Tibial nerve (tissue), 4 donors: Measurements from ENCODE around the gene TTC31.

ENCODE experiments used
- CTCF ChIP-seq, 5 experiments: fragments of 200-600 bp in 3 of 5; fragments of 450-650 bp in 2 of 5; sonication (generic) in 3 of 5; IDR thresholded peaks; one replicate each; pipeline ENCODE4 v1.5.1; 2016 to 2019; ENCODE audit warnings: antibody characterized with exemption in 5 of 5, mild to moderate bottlenecking in 3 of 5, moderate library complexity in 2 of 5
- EP300 ChIP-seq, 2 donors: sonication (generic); formaldehyde crosslinking; IDR thresholded peaks; one replicate each; pipeline ENCODE4 v1.6.1; 2017; ENCODE audit warnings: antibody characterized with exemption in 2 of 2, mild to moderate bottlenecking in 1 of 2
- POLR2A ChIP-seq, 2 donors: fragments of 450-650 bp; IDR thresholded peaks; one replicate each; pipeline ENCODE4 v1.6.1; 2017; ENCODE audit warnings: antibody characterized with exemption in 2 of 2, mild to moderate bottlenecking in 2 of 2, moderate library complexity in 2 of 2

GRCh38 chr2:74472945-74473258 is 10.0 kb upstream of the TTC31 start:
- TF ChIP-seq CTCF (IDR thresholded peaks at IDR 0.05) (no peak), POLR2A (IDR thresholded peaks at IDR 0.05) (no peak), EP300 (IDR thresholded peaks at IDR 0.05) (no peak)
